Activated CD4-positive, alpha-beta memory T cell treated with anti-CD3 and anti-CD28 coated beads, Interleukin-2, amount 10 ng/mL, durations not matched to agents 7 days and 5 days (primary cell): ENCODE data around the gene SELP. TPM values are rescaled to one million over a fixed set of nuclear protein-coding genes. Genes with fewer than 3 reads are reported as not detected.

Source experiments
- CTCF ChIA-PET: fragments of 350-600 bp; sonication (Branson Sonifier 250); formaldehyde crosslinking; loops from one replicate; lab custom pipeline; 2021; ENCODE audit warnings: antibody characterized with exemption, inconsistent platforms; lab: Charles Lee
- POLR2A ChIA-PET: fragments of 350-600 bp; sonication (Branson Sonifier 250); formaldehyde crosslinking; loops from one replicate; lab custom pipeline; 2021; ENCODE audit warnings: antibody characterized with exemption; lab: Charles Lee
- DNase-seq: peaks from one replicate; pipeline ENCODE4 v3.0.0-alpha.2; 2020
- H3K27ac Mint-ChIP-seq: one replicate; pipeline ENCODE4 v1.8.0; 2021; ENCODE audit warnings: mild to moderate bottlenecking, mixed read lengths
- H3K27me3 Mint-ChIP-seq: one replicate; pipeline ENCODE4 v1.8.0; 2021; ENCODE audit warnings: mixed read lengths
- H3K36me3 Mint-ChIP-seq: one replicate; pipeline ENCODE4 v1.8.0; 2021; ENCODE audit warnings: low read depth, mixed read lengths
- H3K4me1 Mint-ChIP-seq: one replicate; pipeline ENCODE4 v1.8.0; 2021; ENCODE audit warnings: mixed read lengths
- H3K4me3 Mint-ChIP-seq: one replicate; pipeline ENCODE4 v1.8.0; 2021; ENCODE audit warnings: mild to moderate bottlenecking, mixed read lengths
- H3K9me3 Mint-ChIP-seq: one replicate; pipeline ENCODE4 v1.8.0; 2021; ENCODE audit warnings: mixed read lengths
- total RNA-seq, 2 experiments: library from RNA; stranded (reverse); gene quantifications; one replicate each; pipeline ENCODE4 v1.2.3, GENCODE V29; 2021

Gene SELP
- total RNA-seq, 2 experiments from 2014 or later: 0.45 to 0.83 TPM

DNA sequence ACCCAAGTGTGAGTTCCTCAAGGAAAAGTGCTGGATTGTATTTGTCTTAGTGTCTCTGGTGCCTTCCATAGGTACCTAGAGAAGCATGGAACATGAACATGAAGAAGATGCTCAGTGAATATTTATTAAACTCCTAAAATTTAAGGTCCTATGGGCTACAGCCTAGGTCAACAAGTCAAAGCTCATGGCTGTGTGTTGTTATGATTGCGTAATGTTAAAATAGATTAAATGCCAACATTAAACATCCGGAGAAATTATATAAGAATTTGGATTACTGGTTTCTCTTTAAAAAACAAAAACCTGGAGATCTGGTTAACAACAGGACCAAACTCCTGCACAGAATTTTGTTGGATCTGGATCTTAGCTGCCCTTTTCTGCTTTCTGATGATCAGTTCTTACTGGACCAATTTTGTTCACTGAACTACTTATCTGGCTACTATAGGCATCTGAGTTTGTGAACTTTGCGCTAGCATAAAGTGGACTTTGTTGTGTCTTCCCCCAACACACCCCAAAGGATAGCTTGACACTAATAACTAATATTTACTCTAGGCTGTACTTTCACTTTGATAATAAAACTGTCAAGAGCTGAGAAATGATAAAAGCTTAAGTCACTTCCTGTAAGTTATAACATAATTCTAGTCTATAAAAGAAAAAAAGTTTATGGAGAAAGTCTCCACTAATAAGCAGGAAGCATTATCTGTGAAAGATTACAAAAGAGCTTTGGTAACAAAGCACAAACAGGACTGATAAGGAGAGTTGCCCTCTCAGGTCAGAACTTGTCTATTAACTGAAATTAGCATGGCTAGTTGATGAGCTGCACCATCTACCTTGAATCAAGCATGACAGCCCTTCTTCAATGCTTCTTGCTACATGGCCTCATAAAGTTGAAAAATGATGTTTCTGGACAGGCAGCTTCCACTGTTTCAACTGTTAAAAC lies 64.3 kb downstream of the SELP start:
- peaks cover 5% of the 10 kb centered on the region for H3K4me1 Mint-ChIP-seq
- DNase-seq: no peak
- no peak overlapping the region for H3K27ac Mint-ChIP-seq
- H3K27me3 Mint-ChIP-seq: no peaks in the 10 kb centered on the region
- CTCF ChIA-PET: interaction anchor here (0.9 to 1.6 kb wide), 3 partner anchors 12 to 147 kb away, joined by 3 to 6 read pairs (median 5); no protein-coding TSS in a partner anchor
- H3K36me3 Mint-ChIP-seq: peaks cover 21% of the 10 kb centered on the region
- H3K4me3 Mint-ChIP-seq: no peak overlapping the region
- POLR2A ChIA-PET: interaction anchor here (0.7 kb wide), 1 partner anchor 13 kb away, joined by 3 read pairs; no protein-coding TSS in a partner anchor
- H3K9me3 Mint-ChIP-seq: peaks cover 5% of the 10 kb centered on the region

DNA sequence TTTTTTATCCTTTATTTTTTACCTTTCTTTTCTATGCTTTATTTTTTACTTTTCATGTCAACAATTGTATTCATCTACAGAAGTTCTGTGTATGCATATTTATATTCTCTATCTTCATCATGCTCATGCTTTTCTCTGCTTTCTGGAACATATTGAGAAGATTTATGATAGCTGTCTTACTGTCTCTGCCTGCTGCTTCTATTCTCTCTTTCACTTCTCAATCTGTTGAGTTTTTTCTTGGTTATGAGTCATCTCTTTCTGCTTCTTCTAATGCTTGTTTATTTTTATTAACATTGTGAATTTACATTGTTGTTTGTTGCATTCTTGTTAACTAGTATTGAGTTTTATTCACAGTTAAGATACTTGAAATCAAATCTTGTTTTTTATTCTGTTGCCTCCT lies 66.3 kb downstream of the SELP start:
- Mint-ChIP-seq H3K4me3 (no peak overlapping the region), H3K4me1 (peaks cover 5% of the 10 kb centered on the region), H3K36me3 (peaks cover 23% of the 10 kb centered on the region), H3K27ac (no peak overlapping the region), H3K9me3 (peaks cover 5% of the 10 kb centered on the region), H3K27me3 (no peaks in the 10 kb centered on the region)
- CTCF ChIA-PET: no interaction called here
- no peak for DNase-seq
- POLR2A ChIA-PET: no interaction called here

DNA sequence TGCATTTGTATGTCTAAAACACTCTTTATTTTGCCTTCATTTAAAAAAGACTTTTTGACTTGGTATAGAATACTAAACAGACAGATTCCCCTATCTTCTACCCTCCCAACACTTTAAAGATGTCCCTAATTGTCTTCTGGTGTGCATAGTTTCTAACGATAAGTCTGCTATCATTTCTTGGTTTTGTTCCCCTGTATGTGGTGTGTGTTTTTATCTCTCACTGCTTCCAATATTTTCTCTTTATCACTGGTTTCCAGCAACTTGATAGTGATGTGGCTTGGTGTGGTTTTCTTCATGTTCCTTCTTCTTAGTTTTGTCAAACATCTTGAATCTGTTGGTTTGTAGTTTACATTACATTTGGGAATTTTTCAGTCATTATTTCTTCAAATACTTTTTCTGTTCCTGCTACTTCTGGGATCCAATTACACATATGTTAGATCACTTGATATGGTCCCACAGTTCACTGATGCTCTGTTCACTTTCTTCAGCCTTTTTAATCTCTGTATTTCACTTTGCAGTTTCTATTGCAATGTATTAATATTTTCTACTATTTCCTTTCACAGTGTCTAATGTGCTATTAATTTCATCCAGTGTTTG lies 66.8 kb downstream of the SELP start:
- peaks cover 5% of the 10 kb centered on the region for H3K4me1 Mint-ChIP-seq
- peaks cover 23% of the 10 kb centered on the region for H3K36me3 Mint-ChIP-seq
- no peak overlapping the region for H3K4me3 Mint-ChIP-seq
- ChIA-PET POLR2A (no interaction called here), CTCF (no interaction called here)
- DNase-seq: no peak
- peaks cover 5% of the 10 kb centered on the region for H3K9me3 Mint-ChIP-seq
- H3K27ac Mint-ChIP-seq: no peak overlapping the region
- H3K27me3 Mint-ChIP-seq: no peaks in the 10 kb centered on the region

DNA sequence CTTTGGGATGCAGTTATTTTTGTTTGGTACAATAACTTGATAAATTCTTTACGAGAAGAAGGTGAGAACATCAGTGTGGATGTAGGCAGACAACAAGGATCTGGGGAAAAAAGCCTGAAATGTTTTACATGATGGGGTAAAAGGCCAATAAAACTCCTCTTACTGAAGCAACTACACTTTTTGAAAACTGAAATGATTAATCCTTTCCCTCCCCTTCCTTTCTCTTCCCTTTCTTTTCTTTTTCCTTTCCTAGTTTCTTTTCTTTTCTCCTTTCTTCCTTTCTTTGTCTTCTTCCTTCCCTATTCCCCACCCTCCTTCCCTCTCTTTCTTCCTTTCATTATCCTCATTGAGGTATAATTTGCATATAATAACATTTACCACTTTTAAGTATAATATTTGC lies 68.2 kb downstream of the SELP start:
- CTCF ChIA-PET: interaction anchor here (2.1 kb wide), 2 partner anchors 10 to 25 kb away, joined by 5 to 7 read pairs; partner anchors contain the start of gene F5
- H3K27me3 Mint-ChIP-seq: no peaks in the 10 kb centered on the region
- POLR2A ChIA-PET: no interaction called here
- no peak overlapping the region for H3K27ac Mint-ChIP-seq
- H3K9me3 Mint-ChIP-seq: peaks cover 5% of the 10 kb centered on the region
- peaks cover 5% of the 10 kb centered on the region for H3K4me1 Mint-ChIP-seq
- no peak for DNase-seq
- H3K36me3 Mint-ChIP-seq: peaks cover 28% of the 10 kb centered on the region
- H3K4me3 Mint-ChIP-seq: no peak overlapping the region

DNA sequence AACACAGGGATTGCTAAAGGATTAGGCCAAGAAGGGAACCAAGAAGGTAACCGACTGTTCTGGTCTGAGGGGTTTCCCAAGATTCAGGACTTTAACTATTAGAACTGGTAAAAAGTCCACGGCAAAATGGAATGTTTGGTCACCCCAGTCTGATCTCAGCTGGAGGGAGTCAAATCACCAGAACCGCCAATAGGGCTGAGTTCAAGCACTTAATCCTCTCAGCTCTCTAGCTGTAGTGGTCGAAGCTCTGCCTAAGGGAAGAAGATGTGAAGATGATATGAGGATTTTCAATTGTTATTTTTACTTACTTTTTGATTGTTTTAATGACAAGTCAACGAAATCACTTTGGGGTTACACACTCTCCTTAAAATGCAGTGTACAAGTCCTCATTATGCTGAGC lies 72.8 kb downstream of the SELP start:
- Mint-ChIP-seq H3K36me3 (peaks cover 23% of the 10 kb centered on the region), H3K9me3 (no peaks in the 10 kb centered on the region)

DNA sequence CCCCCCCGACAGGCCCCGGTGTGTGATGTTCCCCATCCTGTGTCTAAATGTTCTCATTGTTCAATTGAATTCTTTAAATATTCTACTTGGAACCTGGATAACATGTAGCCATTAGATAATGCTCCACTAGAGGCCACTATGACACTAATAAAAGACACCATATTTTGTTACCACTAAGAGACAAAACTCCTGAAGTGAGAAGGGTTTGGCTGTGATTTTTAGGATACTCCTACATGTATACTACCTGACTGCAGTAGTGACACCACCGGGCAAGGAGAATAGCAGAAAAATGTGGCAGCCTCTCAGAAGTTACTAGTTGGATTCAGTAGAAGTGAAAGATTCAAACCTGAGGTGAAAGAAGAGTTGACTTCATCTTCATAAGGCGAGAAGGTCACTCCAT lies 79.6 kb downstream of the SELP start:
- Mint-ChIP-seq H3K4me1 (peaks cover 11% of the 10 kb centered on the region), H3K36me3 (peaks cover 13% of the 10 kb centered on the region), H3K27ac (no peak overlapping the region), H3K27me3 (no peaks in the 10 kb centered on the region), H3K9me3 (no peaks in the 10 kb centered on the region), H3K4me3 (no peak overlapping the region)
- POLR2A ChIA-PET: interaction anchor here (1.3 to 2.6 kb wide), 2 partner anchors 162 to 245 kb away, joined by 4 to 12 read pairs; a partner anchor contains a TSS
- CTCF ChIA-PET: interaction anchor here (0.5 to 4.2 kb wide), 12 partner anchors 9 to 516 kb away, joined by 3 to 37 read pairs (median 4); partner anchors contain the start of gene F5
- DNase-seq: no peak

More for the DNA sequence above, 72.8 kb downstream of the SELP start:
- POLR2A ChIA-PET: no interaction called here
- CTCF ChIA-PET: interaction anchor here (0.9 to 1.7 kb wide), 2 partner anchors 29 to 155 kb away, joined by 3 to 4 read pairs; partner anchors contain the start of gene F5
- no peaks in the 10 kb centered on the region for H3K27me3 Mint-ChIP-seq
- DNase-seq: no peak
- H3K27ac Mint-ChIP-seq: no peak overlapping the region
- H3K4me3 Mint-ChIP-seq: no peak overlapping the region
- H3K4me1 Mint-ChIP-seq: peaks cover 2% of the 10 kb centered on the region

DNA sequence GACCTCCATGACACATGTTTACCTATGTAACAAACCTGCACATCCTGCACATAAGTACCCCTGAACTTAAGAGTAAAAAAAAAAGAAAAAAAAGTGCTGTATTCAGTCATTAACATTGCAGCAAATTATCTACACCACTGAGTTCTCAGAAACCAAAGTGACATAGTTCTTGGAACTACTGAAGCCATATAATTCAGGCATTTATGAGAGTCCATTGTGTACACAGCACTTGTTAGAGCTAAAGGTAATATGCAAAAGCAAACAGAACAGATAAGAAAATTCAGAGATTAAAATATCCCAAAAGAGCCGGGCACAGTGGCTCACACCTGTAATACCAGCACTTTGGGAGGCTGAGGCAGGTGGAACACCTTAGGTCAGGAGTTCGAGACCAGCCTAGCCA lies 81.6 kb downstream of the SELP start:
- CTCF ChIA-PET: interaction anchor here (0.7 to 3.7 kb wide), 10 partner anchors 38 to 945 kb away, joined by 3 to 25 read pairs (median 3); partner anchors contain the start of genes BLZF1, F5 and NME7

DNA sequence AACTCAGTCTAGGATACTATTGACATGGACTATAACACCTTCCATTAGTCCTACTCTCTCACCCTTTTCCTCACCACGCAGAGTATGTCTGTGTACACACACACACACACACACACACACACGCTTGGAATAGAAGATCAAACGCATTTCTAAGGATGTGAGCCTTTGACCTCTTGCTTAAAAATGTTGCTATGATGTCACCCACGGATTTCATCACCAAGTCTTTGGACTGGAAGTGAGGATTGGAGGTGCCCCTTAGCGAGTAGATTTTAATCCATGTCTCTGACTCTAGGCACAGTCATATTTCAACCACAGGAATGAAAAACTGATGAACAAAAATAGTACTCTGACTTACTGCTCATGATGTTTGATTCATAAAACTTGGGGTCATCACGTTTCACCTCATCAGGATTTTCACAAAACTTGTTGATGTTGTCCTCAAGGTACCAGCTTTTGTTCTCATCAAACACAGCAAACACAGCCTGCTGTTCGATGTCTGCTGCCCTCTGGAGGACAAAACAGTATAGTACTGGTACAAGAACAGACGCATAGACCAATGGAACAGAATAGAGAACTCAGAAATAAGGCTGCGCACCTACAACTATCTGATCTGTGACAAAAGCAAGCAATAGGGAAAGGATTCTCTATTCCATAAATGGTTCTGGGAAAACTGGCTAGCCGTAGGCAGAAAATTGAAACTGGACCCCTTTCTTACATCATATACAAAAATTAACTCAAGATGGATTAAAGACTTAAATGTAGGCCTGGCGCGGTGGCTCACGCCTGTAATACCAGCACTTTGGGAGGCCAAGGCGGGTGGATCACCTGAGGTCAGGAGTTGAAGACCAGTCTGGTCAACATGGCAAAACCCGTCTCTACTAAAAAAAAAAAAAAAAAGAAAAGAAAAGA lies 83.6 kb downstream of the SELP start:
- CTCF ChIA-PET: interaction anchor here (0.6 to 3.0 kb wide), 22 partner anchors 11 to 1204 kb away, joined by 3 to 18 read pairs (median 4); partner anchors contain the start of gene F5
- no peak overlapping the region for H3K4me3 Mint-ChIP-seq
- peaks cover 10% of the 10 kb centered on the region for H3K4me1 Mint-ChIP-seq
- DNase-seq: peak; percentile 58
- H3K9me3 Mint-ChIP-seq: no peaks in the 10 kb centered on the region
- H3K27ac Mint-ChIP-seq: no peak overlapping the region
- no peaks in the 10 kb centered on the region for H3K27me3 Mint-ChIP-seq
- H3K36me3 Mint-ChIP-seq: peaks cover 20% of the 10 kb centered on the region
- POLR2A ChIA-PET: interaction anchor here (0.9 to 1.4 kb wide), 3 partner anchors 61 to 249 kb away, joined by 3 to 6 read pairs (median 3); partner anchors contain the start of gene SLC19A2

More for the DNA sequence above, 81.6 kb downstream of the SELP start:
- DNase-seq: no peak
- Mint-ChIP-seq H3K36me3 (peaks cover 12% of the 10 kb centered on the region), H3K27ac (no peak overlapping the region), H3K27me3 (no peaks in the 10 kb centered on the region), H3K4me3 (no peak overlapping the region), H3K4me1 (peaks cover 11% of the 10 kb centered on the region), H3K9me3 (no peaks in the 10 kb centered on the region)
- POLR2A ChIA-PET: interaction anchor here (0.6 kb wide), 1 partner anchor 145 kb away, joined by 3 read pairs; no protein-coding TSS in a partner anchor

DNA sequence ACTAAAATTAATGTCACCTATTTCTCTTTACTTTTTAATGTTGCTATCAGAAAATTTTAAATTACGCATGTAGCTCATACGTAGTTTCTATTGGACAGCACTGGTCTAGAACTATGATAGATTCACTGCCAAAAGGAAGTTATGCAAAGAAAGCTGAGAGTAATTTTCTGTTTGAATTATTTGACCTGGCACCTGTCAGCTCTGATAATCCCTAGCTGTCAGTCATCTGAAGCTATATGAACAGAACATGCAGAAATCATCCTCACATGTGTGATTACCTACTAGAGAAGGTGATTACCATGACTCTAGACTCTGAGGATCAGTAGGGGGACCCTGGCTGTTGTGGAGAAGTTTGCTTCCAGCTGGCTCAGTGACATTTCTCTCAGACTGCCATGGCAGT lies 84.5 kb downstream of the SELP start:
- H3K36me3 Mint-ChIP-seq: peaks cover 20% of the 10 kb centered on the region
- H3K4me3 Mint-ChIP-seq: no peak overlapping the region

DNA sequence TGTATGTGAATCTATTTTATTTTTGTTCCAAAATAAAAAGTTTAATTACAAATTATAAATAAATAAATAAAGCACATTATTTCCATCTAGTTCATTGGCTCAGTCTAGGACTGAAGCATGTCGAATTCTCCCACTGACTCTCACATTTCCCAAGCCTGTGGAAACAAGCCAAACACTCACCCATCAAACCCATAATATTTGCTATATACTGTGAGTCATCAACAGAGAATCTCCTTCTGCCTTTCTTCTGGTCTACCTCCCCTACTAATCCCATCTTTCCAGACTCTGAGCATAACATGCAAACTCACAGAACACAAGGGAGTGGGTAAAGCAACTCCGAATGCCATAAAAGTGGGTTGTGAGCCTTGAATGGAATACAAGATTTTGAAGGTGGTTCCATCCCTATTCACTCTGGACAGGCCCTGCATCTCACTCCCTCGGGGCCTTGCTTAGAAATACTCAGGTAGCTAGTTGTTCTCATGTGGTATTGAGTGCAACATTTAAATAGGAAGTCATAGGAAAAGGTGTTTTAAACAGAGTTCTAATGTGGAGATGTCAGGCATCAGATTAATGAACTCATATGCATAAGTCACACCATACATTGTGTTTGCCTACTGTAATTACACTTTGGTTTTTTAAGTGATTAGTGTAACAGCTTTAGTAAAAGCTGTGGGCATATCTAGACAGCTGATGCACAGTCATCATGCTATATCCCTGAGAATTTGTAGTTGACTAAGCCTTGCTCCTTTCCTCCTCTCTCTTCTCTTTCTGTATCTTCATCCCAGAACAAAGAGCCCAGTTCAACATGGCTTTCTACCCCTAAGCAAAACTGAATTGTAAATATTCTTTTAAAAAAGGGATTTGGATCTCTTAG lies 90.7 kb downstream of the SELP start:
- DNase-seq: no peak
- POLR2A ChIA-PET: no interaction called here
- CTCF ChIA-PET: no interaction called here
- no peaks in the 10 kb centered on the region for H3K4me1 Mint-ChIP-seq
- H3K4me3 Mint-ChIP-seq: no peak overlapping the region
- H3K27ac Mint-ChIP-seq: no peak overlapping the region
- H3K27me3 Mint-ChIP-seq: no peaks in the 10 kb centered on the region
- no peaks in the 10 kb centered on the region for H3K9me3 Mint-ChIP-seq
- H3K36me3 Mint-ChIP-seq: peaks cover 15% of the 10 kb centered on the region

More for the DNA sequence above, 84.5 kb downstream of the SELP start:
- Mint-ChIP-seq H3K4me1 (peaks cover 7% of the 10 kb centered on the region), H3K27me3 (no peaks in the 10 kb centered on the region), H3K27ac (no peak overlapping the region), H3K9me3 (no peaks in the 10 kb centered on the region)
- POLR2A ChIA-PET: interaction anchor here (0.9 to 1.4 kb wide), 2 partner anchors 60 to 250 kb away, joined by 3 to 6 read pairs; partner anchors contain the start of gene SLC19A2
- CTCF ChIA-PET: interaction anchor here (1.1 to 3.0 kb wide), 10 partner anchors 10 to 942 kb away, joined by 3 to 18 read pairs (median 5); partner anchors contain the start of gene F5
- DNase-seq: no peak
